Tibial nerve (tissue), 3 donors: Measurements from ENCODE around the gene CLIP2.

ENCODE experiments used
- CTCF ChIP-seq, 5 experiments: fragments of 200-600 bp in 3 of 5; fragments of 450-650 bp in 2 of 5; sonication (generic) in 3 of 5; IDR thresholded peaks; one replicate each; pipeline ENCODE4 v1.5.1; 2016 to 2019; ENCODE audit warnings: antibody characterized with exemption in 5 of 5, mild to moderate bottlenecking in 3 of 5, moderate library complexity in 2 of 5
- POLR2A ChIP-seq, 2 donors: fragments of 450-650 bp; IDR thresholded peaks; one replicate each; pipeline ENCODE4 v1.6.1; 2017; ENCODE audit warnings: antibody characterized with exemption in 2 of 2, mild to moderate bottlenecking in 2 of 2, moderate library complexity in 2 of 2

- TF ChIP-seq CTCF (IDR thresholded peaks at IDR 0.05) (no peak), POLR2A (IDR thresholded peaks at IDR 0.05) (no peak)
These were observed 48.7 kb upstream of the CLIP2 start for GRCh38 chr7:74240482-74240881.
